HepG2 (cell line): ENCODE measurements around the gene ZNF700. TPM values are rescaled to one million over a fixed set of nuclear protein-coding genes. Genes with fewer than 3 reads are reported as not detected.

Experiments
- MAFF ChIP-seq: IDR thresholded peaks from 2 replicates; pipeline ENCODE4 v1.6.1; 2011; ENCODE audit warnings: low read depth, low read length, improper control_type of control experiment
- SIN3A ChIP-seq: IDR thresholded peaks from 2 replicates; pipeline ENCODE4 v1.6.1; 2011; ENCODE audit warnings: low read depth, mild to moderate bottlenecking, control low read depth, low read length, borderline replicate concordance
- TMF1 ChIP-seq: sonication (generic); formaldehyde crosslinking; IDR thresholded peaks from 2 replicates; pipeline ENCODE4 v1.8.1; 2022; ENCODE audit warnings: low read depth, missing genetic modification reagents
- TOPORS ChIP-seq: sonication (generic); formaldehyde crosslinking; IDR thresholded peaks from 2 replicates; pipeline ENCODE4 v1.8.0; 2023; ENCODE audit warnings: mild to moderate bottlenecking, missing genetic modification reagents
- ZNF17 ChIP-seq: sonication (generic); formaldehyde crosslinking; IDR thresholded peaks from 2 replicates; pipeline ENCODE4 v1.5.0; 2020; ENCODE audit warnings: mild to moderate bottlenecking, missing genetic modification reagents
- ZNF878 ChIP-seq: sonication (generic); formaldehyde crosslinking; IDR thresholded peaks from 2 replicates; pipeline ENCODE4 v1.8.1; 2023; ENCODE audit warnings: mild to moderate bottlenecking, missing genetic modification reagents, moderate library complexity
- polyA plus RNA-seq, 8 experiments: library from polyadenylated mRNA; depleted of rRNA in 3 of 8; stranded (reverse) in 7 of 8; unstranded in 1 of 8; fragments of >200 nt; fragmentation: Illumina TruSeq in 4 of 8; extraction: Trizol in 4 of 8; gene quantifications; 2 replicates each; pipeline versions ENCODE4 v1.2.1 to v1.2.3, GENCODE V29; 2011 to 2016; ENCODE audit warnings: low read depth in 4 of 8, missing spikeins in 1 of 8, mixed read lengths in 1 of 8; ENCODE audit not compliant: insufficient read depth in 1 of 8
- total RNA-seq, 5 experiments: library from RNA; depleted of rRNA; stranded (reverse); fragments of >200 nt; fragmentation: Illumina TruSeq; extraction: Trizol; gene quantifications; 2 replicates each; pipeline ENCODE4 v1.2.3, GENCODE V29; 2016; ENCODE audit warnings: low read depth in 1 of 5
- TF ChIP-seq, protein P1 (sequence below): sonication (generic); formaldehyde crosslinking; IDR thresholded peaks from 2 replicates; pipeline ENCODE4 v1.4.0; 2020; ENCODE audit warnings: missing genetic modification reagents
- TF ChIP-seq, protein P2 (sequence below): IDR thresholded peaks from 2 replicates; pipeline ENCODE4 v1.6.1; 2012; ENCODE audit warnings: low read length, improper control_type of control experiment
- TF ChIP-seq, protein P3 (sequence below): sonication (generic); formaldehyde crosslinking; IDR thresholded peaks from 2 replicates; pipeline ENCODE4 v1.8.0; 2022; ENCODE audit warnings: missing genetic modification reagents, mild to moderate bottlenecking, borderline replicate concordance

The ZNF700 gene
- total and polyA plus RNA-seq, 2 of the 13 experiments (the other 11 are each of a cell fraction or from before 2014, with no cell fraction given) = 6.0 to 12.8 TPM

DNA sequence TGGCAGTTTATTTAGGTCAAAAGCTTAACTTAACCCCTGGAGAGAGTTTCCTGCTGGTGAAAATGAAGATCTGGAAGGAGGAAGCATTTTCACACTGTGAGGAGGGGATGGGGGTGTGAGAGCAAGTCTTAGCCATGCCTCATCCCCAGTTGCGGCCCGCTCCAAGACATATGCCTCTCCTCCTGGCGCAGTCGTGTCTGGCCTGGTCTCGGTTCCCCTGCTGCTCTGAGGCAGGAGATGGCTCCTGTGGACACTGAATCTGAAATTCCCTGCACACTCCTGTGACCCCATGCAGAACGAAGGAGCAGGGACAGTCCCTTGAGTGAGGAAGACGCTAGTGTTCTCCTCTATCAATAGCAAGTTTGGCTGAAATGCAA lies 37.7 kb upstream of the ZNF700 start (continued):
- TF ChIP-seq, protein P1, sequence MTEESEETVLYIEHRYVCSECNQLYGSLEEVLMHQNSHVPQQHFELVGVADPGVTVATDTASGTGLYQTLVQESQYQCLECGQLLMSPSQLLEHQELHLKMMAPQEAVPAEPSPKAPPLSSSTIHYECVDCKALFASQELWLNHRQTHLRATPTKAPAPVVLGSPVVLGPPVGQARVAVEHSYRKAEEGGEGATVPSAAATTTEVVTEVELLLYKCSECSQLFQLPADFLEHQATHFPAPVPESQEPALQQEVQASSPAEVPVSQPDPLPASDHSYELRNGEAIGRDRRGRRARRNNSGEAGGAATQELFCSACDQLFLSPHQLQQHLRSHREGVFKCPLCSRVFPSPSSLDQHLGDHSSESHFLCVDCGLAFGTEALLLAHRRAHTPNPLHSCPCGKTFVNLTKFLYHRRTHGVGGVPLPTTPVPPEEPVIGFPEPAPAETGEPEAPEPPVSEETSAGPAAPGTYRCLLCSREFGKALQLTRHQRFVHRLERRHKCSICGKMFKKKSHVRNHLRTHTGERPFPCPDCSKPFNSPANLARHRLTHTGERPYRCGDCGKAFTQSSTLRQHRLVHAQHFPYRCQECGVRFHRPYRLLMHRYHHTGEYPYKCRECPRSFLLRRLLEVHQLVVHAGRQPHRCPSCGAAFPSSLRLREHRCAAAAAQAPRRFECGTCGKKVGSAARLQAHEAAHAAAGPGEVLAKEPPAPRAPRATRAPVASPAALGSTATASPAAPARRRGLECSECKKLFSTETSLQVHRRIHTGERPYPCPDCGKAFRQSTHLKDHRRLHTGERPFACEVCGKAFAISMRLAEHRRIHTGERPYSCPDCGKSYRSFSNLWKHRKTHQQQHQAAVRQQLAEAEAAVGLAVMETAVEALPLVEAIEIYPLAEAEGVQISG (CRISPR knock-in tag) = no peak
- TF ChIP-seq, protein P2, sequence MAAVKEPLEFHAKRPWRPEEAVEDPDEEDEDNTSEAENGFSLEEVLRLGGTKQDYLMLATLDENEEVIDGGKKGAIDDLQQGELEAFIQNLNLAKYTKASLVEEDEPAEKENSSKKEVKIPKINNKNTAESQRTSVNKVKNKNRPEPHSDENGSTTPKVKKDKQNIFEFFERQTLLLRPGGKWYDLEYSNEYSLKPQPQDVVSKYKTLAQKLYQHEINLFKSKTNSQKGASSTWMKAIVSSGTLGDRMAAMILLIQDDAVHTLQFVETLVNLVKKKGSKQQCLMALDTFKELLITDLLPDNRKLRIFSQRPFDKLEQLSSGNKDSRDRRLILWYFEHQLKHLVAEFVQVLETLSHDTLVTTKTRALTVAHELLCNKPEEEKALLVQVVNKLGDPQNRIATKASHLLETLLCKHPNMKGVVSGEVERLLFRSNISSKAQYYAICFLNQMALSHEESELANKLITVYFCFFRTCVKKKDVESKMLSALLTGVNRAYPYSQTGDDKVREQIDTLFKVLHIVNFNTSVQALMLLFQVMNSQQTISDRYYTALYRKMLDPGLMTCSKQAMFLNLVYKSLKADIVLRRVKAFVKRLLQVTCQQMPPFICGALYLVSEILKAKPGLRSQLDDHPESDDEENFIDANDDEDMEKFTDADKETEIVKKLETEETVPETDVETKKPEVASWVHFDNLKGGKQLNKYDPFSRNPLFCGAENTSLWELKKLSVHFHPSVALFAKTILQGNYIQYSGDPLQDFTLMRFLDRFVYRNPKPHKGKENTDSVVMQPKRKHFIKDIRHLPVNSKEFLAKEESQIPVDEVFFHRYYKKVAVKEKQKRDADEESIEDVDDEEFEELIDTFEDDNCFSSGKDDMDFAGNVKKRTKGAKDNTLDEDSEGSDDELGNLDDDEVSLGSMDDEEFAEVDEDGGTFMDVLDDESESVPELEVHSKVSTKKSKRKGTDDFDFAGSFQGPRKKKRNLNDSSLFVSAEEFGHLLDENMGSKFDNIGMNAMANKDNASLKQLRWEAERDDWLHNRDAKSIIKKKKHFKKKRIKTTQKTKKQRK = no peak
- TF ChIP-seq ZNF878 (CRISPR knock-in tag) (0 out of 2 replicates have a peak, but pooled peaks have one; percentile 21), MAFF (no peak), TOPORS (CRISPR knock-in tag) (no peak), TMF1 (CRISPR knock-in tag) (peak; percentile 64; the same call in 1 of the 2 replicates), ZNF17 (CRISPR knock-in tag) (no peak), SIN3A (no peak)
- TF ChIP-seq, protein P3, sequence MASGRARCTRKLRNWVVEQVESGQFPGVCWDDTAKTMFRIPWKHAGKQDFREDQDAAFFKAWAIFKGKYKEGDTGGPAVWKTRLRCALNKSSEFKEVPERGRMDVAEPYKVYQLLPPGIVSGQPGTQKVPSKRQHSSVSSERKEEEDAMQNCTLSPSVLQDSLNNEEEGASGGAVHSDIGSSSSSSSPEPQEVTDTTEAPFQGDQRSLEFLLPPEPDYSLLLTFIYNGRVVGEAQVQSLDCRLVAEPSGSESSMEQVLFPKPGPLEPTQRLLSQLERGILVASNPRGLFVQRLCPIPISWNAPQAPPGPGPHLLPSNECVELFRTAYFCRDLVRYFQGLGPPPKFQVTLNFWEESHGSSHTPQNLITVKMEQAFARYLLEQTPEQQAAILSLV = no peak
- TF ChIP-seq, all 625 proteins: peak for 3
